8988T (cell line): ENCODE data around the gene RGS7.
"Not testable (repeated sequence)": the region's sequence is repeated elsewhere in the genome, so short reads cannot be mapped to it uniquely, and the experiment has no call there.

Experiments used
- DNase-seq: peaks from one replicate; pipeline ENCODE4 v3.0.0; 2011

RGS7 gene

GRCh38 chr1:241068359-241068758 is 288.6 kb downstream of the RGS7 start:
- DNase-seq, result no peak

DNA sequence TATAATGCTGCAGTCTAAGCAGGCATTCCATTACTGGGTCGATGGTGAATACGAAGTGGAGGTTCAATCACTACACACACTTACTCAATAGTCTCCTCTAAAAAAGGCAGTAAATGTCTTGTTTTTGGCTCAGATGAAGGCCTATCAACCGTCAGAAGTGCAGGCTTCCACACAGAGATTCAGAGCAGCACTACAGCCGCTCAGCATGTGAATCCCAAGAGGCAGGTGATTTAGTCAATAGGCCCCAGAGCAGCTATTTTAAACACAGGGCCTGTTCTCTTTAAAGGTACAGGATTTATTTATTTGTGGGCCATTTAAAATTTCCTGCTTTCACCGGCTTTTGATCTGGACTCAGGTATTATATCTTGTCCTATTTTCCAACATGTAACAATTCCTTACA is 293.7 kb downstream of the RGS7 start:
- DNase-seq, result no peak

- DNase-seq, result no peak
These were observed 295.9 kb downstream of the RGS7 start for GRCh38 chr1:241061062-241061461.

- no peak for DNase-seq
These were observed 308.4 kb downstream of the RGS7 start for GRCh38 chr1:241048622-241049021.

DNA sequence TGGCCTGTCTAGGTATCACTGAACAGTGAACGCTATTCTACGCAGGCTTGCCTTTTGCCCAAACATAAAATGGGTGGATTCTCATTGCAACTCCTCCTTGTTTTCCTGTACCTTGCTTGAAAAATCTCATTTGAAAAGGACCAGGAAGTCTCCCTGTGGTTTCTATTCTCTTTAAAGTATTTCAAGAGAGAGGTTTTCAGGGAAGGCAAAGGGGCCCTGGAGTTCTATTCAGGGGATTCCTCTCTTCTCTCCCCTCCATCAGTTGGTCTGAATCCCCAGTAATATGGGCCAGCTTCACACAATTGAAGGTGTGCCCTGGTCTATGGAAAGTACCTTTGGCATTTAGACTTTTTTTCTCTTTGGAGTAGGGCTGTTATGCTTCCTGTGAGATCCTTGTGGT is 311.3 kb downstream of the RGS7 start:
- no peak for DNase-seq

DNA sequence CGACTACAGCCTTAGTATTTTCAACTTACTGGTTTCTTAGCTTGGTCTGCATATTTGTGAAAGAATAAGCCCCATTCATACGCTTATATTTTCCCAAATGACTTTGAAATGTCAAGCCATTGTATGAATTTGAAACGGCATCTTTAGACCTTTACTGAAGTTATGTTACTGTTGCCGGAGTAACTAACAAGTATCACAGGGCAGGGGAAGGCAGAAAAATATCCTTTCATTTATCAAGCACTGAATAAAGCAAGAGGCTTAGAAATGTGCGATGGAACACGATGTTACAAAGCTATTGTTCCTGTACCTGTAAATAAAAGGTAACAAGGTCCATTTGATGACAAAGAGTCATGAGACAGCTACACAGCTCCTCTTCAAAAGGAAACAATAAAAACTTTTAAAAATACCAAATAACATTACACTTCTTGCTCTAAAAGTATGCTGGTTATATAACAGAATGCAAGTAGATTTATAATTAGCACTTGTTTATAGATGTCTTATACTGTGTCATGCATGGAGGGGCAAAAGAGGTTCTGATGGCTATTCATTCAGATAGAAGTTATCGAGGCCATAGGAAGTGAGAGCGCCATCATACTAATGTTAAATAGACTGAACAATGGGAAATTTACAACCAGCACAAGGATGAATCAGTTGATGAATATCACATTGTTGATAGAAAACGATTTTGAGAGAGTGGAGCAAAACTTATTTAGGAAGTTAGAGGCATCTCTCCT is 322.6 kb downstream of the RGS7 start:
- DNase-seq, result no peak

DNA sequence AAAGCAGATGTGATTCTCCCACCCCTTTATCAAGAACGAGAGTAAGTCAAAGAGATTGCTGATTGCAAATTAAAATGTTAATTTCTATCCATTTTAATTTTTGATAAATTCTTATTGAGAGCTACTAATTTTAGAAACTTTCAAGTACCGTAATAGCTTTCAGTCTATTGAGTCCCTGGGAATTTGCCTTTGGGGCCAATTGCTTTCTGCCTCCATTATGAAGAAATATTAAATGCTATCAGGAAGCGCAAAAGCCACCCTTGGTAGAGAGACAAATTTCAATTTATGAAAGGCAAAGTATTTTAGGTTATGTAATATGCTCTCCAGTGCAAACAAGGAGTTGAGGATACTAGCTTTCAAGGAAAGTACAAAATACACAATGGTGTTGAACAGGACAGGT is 332.2 kb downstream of the RGS7 start:
- no peak for DNase-seq

DNA sequence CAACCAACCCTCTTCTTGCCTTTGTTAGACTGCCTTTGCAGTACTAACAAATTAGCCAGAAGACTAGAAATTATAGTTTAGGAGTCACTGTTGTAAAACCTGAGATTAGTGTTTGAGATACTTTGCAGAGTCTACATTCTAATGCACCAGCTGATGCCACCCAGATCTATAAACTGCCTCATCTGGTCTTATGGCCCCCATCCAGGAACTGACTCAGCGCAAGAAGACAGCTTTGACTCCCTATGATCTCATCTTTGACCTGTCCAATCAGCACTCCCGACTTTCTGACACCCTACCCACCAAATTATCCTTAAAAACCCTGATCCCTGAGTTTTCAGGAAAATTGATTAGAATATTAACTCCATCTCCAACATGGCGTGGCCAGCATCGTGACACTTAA is 334.6 kb downstream of the RGS7 start:
- no peak for DNase-seq

- DNase-seq, result no peak
These were observed 335.9 kb downstream of the RGS7 start for GRCh38 chr1:241020851-241021697.

DNA sequence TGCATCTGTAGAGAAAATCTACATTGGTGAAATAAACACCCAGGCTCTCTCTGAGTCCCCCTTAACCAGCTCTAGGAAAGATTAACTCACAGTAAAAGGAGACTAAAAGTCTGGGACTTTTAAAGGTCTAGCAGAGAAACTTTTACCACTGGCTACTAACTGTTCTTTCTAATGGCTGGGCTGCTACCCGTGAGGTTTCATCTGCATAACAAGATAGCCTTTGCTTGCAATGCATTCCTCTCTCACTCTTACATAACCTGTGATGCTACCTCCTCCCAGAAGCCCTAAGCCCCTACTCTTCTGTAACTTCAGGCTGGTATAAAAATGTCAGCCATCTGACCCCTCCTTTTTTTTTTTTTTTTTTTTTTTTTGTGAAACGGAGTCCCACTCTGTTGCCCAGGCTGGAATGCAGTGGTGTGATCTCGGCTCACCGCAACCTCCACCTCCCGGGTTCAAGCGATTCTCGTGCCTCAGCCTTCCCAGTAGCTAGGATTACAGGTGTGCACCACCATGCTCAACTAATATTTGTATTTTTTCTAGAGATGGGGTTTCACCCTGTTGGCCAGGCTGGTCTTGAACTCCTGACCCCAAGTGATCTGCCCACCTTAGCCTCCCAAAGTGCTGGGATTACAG is 344.2 kb downstream of the RGS7 start:
- no peak for DNase-seq

- no peak for DNase-seq
These were observed 349.3 kb downstream of the RGS7 start for GRCh38 chr1:241007668-241008067.

DNA sequence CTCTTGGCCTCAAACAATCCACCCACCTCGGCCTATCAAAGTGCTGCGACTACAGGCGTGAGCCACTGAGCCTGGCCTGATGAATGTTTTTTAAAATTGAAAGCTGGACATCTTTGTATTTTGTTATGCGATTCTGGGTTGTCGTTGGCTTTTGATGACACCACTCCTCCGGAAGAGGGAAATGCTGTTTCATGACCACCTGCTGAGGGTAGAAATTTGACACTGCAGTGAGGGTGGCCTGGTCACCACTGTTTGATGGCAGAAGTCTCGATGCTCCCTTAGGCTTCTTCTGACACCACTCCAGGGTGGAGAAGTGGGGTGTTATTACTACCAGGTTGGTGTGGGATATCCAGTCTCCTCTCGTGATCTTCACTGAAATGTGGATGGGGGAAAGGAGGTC is 357.2 kb downstream of the RGS7 start:
- no peak for DNase-seq

DNA sequence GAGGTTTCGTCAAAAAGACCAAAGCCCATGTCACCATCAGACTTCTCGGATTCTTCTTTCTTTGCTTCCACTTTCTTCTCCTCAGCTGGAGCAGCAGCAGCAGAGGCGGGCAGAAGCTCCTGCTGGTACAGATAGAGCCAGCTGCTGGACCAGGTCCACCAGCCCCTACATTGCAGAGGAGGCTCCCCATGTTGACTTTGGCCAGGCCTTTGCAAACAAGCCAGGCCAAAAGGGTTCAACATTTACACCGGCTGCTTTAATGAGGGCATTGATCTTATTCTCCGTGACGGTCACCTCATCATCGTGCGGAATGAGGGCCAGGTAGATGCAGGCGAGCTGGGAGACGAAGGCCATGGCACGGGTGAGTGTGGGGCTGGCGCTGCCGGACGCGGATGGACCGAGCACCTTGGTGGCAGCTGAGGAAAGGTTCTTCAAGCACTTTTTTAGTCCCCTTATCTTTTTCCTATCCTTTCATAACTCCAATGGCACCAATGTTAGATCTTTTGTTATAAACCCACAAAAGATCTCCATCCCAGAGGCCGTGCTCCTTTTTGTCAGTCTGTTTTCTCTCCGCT is 358.5 kb downstream of the RGS7 start:
- DNase-seq, result no peak

DNA sequence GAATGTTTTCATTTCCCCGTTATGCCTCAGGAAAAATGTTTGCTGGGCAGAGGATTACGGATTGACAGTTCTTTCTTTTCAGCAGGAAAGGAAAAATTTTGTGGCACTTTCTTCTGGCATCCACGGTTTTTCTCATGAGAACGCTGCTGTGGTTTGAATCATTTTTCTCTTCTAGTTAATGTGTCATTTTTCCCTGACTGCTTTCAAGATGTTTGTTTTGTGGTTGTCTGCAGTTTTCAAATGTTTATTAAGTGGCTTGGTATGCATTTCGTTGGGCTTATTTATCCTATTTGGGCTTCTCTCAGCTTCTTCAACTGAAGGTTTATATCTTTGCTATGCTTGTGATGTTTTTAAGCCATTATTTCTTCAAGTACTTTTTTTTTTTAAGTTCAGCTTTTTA is 359.0 kb downstream of the RGS7 start:
- DNase-seq, result no peak

DNA sequence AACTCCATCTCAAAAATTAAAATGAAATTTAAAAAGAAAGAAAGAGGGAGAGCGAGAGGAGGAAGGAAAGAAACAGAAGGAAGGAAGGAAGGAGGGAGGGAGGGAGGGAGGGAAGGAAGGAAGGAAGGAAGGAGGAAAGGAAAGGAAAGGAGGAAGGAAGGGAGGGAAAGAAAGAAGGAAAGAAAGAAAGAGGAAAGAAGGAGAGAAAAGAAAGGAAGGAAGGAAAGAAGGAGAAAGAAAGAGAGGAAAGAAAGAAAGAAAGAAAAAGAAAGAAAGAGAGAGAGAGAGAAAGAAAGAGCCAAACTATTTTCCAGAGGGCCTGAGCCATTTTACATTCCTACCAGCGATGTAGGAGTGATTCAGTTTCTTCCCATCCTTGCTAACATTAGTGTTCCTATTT is 364.0 kb downstream of the RGS7 start:
- no peak for DNase-seq

- no peak for DNase-seq
These were observed 365.8 kb downstream of the RGS7 start for GRCh38 chr1:240991230-240991629.

DNA sequence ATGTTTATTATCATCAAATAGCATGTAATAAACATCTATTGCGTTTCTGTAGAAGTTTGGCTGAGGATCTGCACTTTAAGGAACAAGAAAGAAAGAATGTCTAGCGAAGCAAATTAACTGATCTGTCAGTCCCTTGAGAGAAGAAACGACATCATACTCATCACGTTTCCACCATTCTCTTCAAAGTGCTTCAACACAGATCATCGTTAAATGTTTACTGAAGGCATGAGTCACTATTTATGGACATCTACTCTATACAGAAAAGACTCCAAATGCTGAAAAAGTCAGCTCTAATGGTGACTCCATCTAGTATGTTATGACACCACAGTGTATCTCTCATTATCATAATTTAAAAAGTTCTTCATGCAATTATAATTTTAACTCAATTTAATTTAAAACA is 369.1 kb downstream of the RGS7 start:
- DNase-seq, result no peak

- DNase-seq, result no peak
These were observed 371.9 kb downstream of the RGS7 start for GRCh38 chr1:240985081-240985480.

DNA sequence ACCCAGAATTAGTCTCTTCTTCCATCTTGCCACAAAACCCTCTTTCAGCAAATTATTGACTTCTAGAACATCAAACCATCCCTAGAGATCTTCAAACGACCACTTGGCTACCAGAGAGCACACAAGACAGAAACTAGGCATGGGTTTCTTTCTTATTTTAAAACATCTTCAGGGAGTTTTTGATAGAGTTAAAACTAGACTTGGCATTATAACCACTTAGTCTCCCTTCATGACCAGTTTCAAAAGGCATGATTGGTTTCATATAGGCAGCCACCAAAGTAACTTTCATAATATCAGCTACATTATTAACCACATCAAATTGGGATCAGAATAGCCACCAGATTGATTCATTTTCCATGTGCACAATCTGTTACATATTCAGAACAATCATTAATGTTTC is 376.7 kb downstream of the RGS7 start:
- no peak for DNase-seq

- DNase-seq, result no peak
These were observed 380.3 kb downstream of the RGS7 start for GRCh38 chr1:240976685-240977084.

DNA sequence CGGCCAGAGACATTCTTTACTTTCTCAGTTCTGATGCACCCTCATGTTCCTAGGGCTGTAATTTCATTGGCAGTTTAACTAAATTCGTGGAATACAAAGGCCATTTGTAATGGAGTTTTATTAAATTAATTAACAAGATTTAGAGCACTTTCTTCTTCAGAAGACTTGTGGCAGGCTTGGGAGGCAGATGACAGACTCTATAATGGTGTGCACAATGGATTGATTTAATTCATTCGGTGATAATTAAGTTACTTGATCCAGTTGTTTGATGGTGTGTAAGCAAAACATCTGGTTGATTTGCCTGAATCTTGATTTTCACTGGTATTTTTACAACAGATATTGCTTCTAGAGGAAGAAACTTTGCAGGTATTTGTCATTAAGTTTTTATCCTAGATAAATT is 383.1 kb downstream of the RGS7 start:
- no peak for DNase-seq

- not testable (repeated sequence) for DNase-seq
These were observed 384.9 kb downstream of the RGS7 start for GRCh38 chr1:240972059-240972458.

- DNase-seq, result no peak
These were observed 386.8 kb downstream of the RGS7 start for GRCh38 chr1:240970253-240970652.

DNA sequence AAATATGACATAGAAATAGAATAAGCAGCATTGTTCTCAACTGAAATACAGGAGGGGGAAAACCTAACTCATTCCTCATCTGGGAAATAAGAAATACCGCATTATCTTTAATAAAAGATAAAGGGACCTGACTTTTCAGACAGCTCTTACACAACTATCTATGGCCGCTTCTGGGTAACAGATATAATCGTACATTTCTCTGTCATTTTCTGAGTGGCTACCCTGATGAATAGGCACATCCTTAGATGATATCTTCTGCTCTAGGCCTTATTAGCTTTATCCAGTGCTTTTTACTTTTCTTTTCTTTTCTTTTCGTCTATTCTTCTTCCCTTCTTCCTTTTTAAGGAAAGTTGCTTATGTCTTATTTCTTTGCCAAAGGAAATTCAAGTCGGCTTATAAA is 388.1 kb downstream of the RGS7 start:
- DNase-seq, result no peak
